ENCODE data around the gene RILPL1. TPM values are rescaled to one million over a fixed set of nuclear protein-coding genes. Genes with fewer than 3 reads are reported as not detected.

Gene RILPL1
- total RNA-seq, 2 experiments from 2014 or later, result 0.91 to 0.92 TPM

GRCh38 chr12:123449856-123450255 is 83.7 kb downstream of the RILPL1 start:
- Mint-ChIP-seq H3K4me3 (no peak overlapping the region), H3K27ac (no peak overlapping the region), H3K4me1 (ENCODE audit: low read depth) (peaks cover 31% of the 10 kb centered on the region), H3K36me3 (ENCODE audit: low read depth) (no peaks in the 10 kb centered on the region), H3K9me3 (ENCODE audit: insufficient read depth) (no peaks in the 10 kb centered on the region), H3K27me3 (ENCODE audit: low read depth) (no peaks in the 10 kb centered on the region)
- DNase-seq, result no peak
- ChIA-PET POLR2A (no interaction called here), CTCF (no interaction called here)
- ATAC-seq, result no peak

DNA sequence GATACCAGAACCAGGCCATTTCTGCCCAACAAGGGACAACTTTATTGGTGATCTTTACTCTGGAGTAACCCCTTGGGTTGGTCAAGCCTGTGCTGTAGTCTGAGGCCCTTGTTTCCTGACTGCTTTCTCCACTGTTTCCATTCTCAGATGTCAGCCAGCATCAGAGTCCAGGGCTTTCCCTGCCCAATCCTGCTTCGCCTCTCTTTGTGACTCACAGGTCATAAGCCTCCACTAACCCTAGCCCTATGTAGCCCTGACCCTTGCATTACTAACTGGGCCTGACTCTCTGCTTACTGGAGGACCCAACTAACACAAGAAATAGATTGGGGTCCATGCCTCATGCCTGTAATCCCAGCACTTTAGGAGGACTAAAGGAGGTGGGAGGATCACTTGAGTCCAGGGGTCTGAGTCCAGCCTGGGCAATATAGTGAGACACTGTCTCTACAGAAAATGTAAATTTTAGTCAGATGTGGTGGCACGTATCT is 84.2 kb downstream of the RILPL1 start:
- POLR2A ChIA-PET, result interaction anchor here (1.2 to 2.1 kb wide), 4 partner anchors 8 to 84 kb away, joined by 6 to 25 read pairs (median 8); partner anchors contain the start of genes KMT5A, SBNO1 and SNRNP35
- ATAC-seq, result no peak
- peaks cover 31% of the 10 kb centered on the region for H3K4me1 Mint-ChIP-seq (ENCODE audit: low read depth)
- no peaks in the 10 kb centered on the region for H3K36me3 Mint-ChIP-seq (ENCODE audit: low read depth)
- H3K27me3 Mint-ChIP-seq (ENCODE audit: low read depth), result no peaks in the 10 kb centered on the region
- H3K27ac Mint-ChIP-seq, result peak overlapping the region; percentile 40
- no peak for DNase-seq
- CTCF ChIA-PET, result interaction anchor here (1.7 kb wide), 1 partner anchor 9 kb away, joined by 5 read pairs; the partner anchor contains the start of gene SNRNP35
- peak overlapping the region; percentile 3 for H3K4me3 Mint-ChIP-seq
- no peaks in the 10 kb centered on the region for H3K9me3 Mint-ChIP-seq (ENCODE audit: insufficient read depth)

- POLR2A ChIA-PET, result no interaction called here
- CTCF ChIA-PET, result interaction anchor here (0.6 kb wide), 1 partner anchor 158 kb away, joined by 3 read pairs; no protein-coding TSS in a partner anchor
- DNase-seq (no peak), ATAC-seq (no peak)
- no peak overlapping the region for H3K4me3 Mint-ChIP-seq
- no peaks in the 10 kb centered on the region for H3K36me3 Mint-ChIP-seq (ENCODE audit: low read depth)
- no peaks in the 10 kb centered on the region for H3K9me3 Mint-ChIP-seq (ENCODE audit: insufficient read depth)
- no peak overlapping the region for H3K27ac Mint-ChIP-seq
- no peaks in the 10 kb centered on the region for H3K27me3 Mint-ChIP-seq (ENCODE audit: low read depth)
- peaks cover 31% of the 10 kb centered on the region for H3K4me1 Mint-ChIP-seq (ENCODE audit: low read depth)
These were observed 87.2 kb downstream of the RILPL1 start for GRCh38 chr12:123446333-123446713.

DNA sequence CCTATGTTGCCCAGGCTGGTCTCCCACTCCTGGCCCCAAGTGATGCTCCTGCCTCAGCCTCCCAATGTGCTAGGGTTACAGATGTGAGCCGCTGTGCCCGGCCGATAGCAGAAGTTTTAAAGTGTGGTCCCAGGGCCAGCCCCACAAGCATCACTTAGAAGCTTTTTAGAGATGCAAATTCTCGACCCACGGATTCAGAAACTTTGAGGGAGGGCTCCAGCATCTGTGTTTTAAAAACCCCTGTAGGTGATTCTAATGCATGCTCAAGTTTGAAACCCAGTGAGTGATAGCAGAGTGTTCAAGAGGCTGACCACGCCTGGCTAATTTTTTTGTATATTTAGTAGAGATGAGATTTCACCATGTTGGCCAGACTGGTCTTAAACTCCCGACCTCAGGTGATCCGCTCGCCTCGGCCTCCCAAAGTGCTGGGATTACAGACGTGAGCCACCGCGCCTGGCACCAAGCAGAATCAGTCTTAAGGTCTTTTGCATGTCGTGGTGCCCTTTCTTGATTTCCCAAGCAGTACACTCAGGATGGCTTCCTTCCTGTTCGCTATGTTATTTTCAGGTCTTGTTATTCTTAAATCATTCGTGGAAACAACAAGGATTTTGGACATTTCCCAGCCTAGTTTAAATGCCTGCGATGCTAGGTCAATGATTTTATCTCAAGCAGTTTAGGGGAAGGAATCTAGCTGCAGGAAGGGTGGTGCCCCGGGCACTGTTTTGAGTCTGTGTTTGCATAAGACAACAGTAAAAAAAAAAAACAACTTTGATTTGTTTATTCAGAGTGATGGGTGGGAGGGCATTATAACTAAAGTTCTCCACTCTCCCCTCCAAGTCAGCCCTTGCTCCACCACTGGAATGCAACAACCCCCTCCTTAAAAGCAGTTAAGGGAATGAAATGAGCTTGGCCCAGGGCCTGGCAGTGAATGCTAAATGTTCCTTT is 87.9 kb downstream of the RILPL1 start:
- ChIA-PET CTCF (interaction anchor here (0.6 kb wide), 1 partner anchor 159 kb away, joined by 3 read pairs; no protein-coding TSS in a partner anchor), POLR2A (no interaction called here)
- DNase-seq (no peak), ATAC-seq (no peak)
- H3K27me3 Mint-ChIP-seq (ENCODE audit: low read depth), result no peaks in the 10 kb centered on the region
- no peaks in the 10 kb centered on the region for H3K36me3 Mint-ChIP-seq (ENCODE audit: low read depth)
- H3K9me3 Mint-ChIP-seq (ENCODE audit: insufficient read depth), result no peaks in the 10 kb centered on the region
- peaks cover 30% of the 10 kb centered on the region for H3K4me1 Mint-ChIP-seq (ENCODE audit: low read depth)
- H3K4me3 Mint-ChIP-seq, result no peak overlapping the region
- no peak overlapping the region for H3K27ac Mint-ChIP-seq

DNA sequence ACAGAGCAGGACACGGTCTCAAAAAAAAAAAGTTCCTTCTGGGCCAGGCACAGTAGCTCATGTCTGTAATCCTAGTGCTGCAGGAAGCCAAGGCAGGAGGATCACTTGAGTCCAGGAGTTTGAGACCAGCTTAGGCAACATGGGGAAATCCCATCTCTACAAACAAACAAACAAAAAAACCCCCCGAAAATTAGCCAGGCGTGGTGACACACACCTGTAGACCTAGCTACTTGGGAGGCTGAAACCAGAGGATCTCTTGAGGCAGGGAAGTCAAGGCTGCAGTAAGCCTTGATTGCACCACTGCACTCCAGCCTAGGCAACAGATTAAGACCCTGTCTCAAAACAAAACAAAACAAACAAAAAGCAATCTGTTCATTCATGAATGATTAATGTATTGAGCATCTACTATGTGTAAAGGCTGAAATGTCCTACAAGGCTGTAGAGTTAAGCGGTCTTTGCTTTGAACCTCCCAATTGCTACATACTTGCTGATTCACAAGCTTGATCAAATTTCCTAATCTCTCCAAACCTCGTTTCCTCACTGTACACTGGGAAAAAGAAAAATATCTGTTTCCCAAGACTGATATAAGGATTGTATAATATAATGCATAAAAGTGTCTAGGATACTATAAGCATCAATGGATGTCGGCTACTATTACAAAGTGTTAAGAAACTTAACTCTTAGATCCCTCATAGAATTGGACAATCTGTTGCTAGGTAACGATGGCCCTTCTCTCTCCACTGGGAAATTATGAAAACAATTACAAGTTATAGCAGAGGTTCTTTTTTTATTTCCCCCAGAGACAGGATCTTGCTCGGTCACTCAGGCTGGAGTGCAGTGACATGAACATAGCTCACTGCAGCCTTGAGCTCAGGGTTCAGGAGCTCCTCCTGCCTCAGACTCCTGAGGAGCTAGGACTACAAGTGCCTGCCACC is 89.2 kb downstream of the RILPL1 start:
- Mint-ChIP-seq H3K36me3 (ENCODE audit: low read depth) (no peaks in the 10 kb centered on the region), H3K27ac (no peak overlapping the region), H3K4me3 (no peak overlapping the region), H3K4me1 (ENCODE audit: low read depth) (peaks cover 23% of the 10 kb centered on the region), H3K9me3 (ENCODE audit: insufficient read depth) (no peaks in the 10 kb centered on the region), H3K27me3 (ENCODE audit: low read depth) (no peaks in the 10 kb centered on the region)
- ATAC-seq (no peak), DNase-seq (no peak)
- ChIA-PET CTCF (no interaction called here), POLR2A (no interaction called here)

DNA sequence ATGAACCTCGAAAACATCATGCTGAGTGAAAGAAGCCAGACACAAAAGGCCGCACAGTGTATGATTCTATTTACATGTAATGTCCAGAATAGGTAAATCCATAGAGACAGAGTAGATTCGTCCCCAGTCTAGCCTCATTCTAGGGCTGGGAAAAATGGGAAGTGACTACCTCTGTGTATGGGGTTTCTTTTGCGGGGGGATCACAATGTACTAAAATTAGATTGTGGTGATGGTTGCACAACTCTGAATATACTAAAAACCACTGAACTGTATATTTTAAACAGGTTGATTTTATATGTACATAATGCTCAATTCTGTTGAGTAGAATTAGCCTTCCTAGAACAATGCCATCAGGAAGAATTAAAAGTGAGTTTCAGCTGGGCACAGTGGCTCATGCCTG is 90.7 kb downstream of the RILPL1 start:
- H3K27ac Mint-ChIP-seq, result no peak overlapping the region
- no peak for DNase-seq
- no peak for ATAC-seq
- CTCF ChIA-PET, result no interaction called here
- H3K4me1 Mint-ChIP-seq (ENCODE audit: low read depth), result peaks cover 9% of the 10 kb centered on the region
- POLR2A ChIA-PET, result no interaction called here
- no peak overlapping the region for H3K4me3 Mint-ChIP-seq
- H3K9me3 Mint-ChIP-seq (ENCODE audit: insufficient read depth), result no peaks in the 10 kb centered on the region
- H3K27me3 Mint-ChIP-seq (ENCODE audit: low read depth), result no peaks in the 10 kb centered on the region
- no peaks in the 10 kb centered on the region for H3K36me3 Mint-ChIP-seq (ENCODE audit: low read depth)

DNA sequence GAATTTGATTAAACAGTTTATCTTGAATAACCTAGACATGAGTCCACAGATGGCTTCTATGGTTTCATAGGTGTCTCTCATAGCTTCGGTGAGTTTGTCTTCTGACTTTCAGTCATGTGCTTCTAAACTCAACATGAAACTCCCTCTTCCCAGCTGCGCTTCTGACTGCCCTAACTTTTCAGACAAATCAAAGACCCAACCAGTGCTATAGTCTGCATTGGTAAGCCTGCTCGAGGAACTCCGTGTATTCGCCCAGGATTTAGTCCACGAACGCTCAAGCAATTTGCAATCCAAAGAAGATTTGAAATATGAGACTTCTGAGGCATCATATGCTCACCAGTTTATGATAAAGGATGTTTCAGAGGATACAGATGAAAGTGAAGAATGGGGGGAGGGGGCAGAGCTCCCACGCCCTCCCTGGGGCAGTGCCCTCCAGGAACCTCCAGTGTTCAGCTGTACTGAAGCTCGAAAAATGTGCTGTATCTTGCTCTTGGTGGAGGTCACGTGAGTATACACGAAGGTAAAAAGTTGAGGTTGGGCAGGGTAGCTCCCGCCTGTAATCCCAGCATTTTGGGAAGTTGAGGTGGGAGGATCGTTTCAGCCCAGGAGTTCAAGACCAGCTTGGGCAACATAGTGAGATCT is 91.9 kb downstream of the RILPL1 start:
- ChIA-PET POLR2A (interaction anchor here (0.5 kb wide), 1 partner anchor 79 kb away, joined by 3 read pairs; no protein-coding TSS in a partner anchor), CTCF (no interaction called here)
- H3K4me3 Mint-ChIP-seq, result no peak overlapping the region
- H3K27ac Mint-ChIP-seq, result no peak overlapping the region
- ATAC-seq (no peak), DNase-seq (no peak)
- no peaks in the 10 kb centered on the region for H3K9me3 Mint-ChIP-seq (ENCODE audit: insufficient read depth)
- H3K27me3 Mint-ChIP-seq (ENCODE audit: low read depth), result no peaks in the 10 kb centered on the region
- peaks cover 16% of the 10 kb centered on the region for H3K4me1 Mint-ChIP-seq (ENCODE audit: low read depth)
- no peaks in the 10 kb centered on the region for H3K36me3 Mint-ChIP-seq (ENCODE audit: low read depth)

DNA sequence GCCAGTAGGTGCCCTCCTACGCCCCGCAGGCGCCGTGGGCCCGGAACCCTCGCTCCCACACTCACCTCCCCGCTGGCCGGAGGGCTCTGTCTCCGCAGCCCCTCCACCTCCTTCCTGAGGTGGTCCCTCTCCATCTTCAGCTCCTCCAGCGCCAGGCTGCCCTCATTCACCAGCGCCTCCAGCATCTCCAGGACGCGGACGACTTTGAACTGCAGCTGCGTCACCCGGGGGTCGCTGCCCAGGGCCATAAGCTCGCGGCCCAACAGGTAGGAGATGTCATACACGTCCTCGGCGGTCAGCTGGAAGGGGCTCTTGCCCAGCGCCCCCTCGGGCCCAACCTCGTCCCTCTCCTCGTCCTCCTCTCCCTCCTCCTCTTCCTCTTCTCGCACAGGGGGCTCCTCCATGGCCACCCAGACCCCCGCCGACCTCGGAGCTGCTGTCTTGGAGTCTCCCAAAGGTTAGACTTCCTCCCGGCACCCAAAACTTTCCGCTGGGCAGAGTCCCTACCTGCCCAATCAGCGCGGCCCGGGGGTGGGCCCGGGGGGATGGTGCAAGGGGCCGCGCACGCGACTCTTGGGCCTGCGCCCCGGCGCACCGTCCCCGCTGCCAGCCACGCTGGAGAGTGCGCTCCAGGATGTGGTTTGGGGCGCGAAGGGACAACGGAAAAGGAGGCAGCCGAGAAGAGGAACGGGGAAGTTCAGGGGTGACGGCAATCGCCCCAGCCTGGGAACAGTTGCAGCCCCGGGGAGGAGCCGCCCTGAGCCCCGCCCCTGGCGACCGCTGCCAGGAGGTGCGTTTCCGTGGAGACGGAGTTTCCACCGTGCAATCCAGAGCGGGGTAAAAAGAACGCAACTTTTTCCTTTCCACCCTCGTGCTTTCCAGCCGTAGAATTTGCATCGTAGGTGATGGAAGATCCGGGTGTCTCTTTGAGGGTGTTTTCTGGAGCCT is 97.2 kb downstream of the RILPL1 start, which contains the start of gene RILPL2:
Gene RILPL2 (minus strand): TSS at position 668 of the 948 bp plus-strand sequence. CDS start 264 bp downstream, at position 404.
- Mint-ChIP-seq H3K36me3 (ENCODE audit: low read depth) (peaks cover 7% of the 10 kb centered on the region), H3K4me3 (peak within 1 kb of the TSS; percentile 96), H3K27ac (peak within 1 kb of the TSS; percentile 95), H3K27me3 (ENCODE audit: low read depth) (no peaks in the 10 kb centered on the region), H3K4me1 (ENCODE audit: low read depth) (peaks cover 42% of the 10 kb centered on the region), H3K9me3 (ENCODE audit: insufficient read depth) (no peaks in the 10 kb centered on the region)
- ChIA-PET POLR2A (interaction anchor here (0.6 to 1.7 kb wide), 5 partner anchors 9 to 52 kb away, joined by 3 to 6 read pairs (median 4); partner anchors contain the start of genes KMT5A and SNRNP35), CTCF (interaction anchor here (0.8 to 1.8 kb wide), 4 partner anchors 23 to 147 kb away, joined by 3 to 6 read pairs (median 3); no protein-coding TSS in a partner anchor)
- ATAC-seq, result peak; percentile 85
- DNase-seq, result peak; percentile 92

DNA sequence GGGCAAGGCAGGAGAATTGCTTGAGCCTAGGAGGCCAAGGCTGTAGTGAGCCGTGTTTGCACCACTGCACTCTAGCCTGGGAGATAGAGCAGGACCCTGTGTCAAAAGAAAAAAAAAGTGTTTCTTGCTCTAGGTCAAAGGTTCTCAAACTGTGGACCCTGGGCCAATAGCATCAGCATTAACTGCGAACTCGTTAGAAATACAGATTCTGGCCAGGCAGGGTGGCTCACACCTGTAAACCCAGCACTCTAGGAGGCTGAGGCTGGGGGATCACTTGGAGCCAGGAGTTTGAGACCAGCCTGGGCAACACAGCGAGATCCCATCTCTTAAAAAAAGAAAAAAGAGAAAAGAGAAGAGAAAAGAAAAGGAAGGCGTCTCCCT is 97.9 kb downstream of the RILPL1 start:
- POLR2A ChIA-PET, result interaction anchor here (0.6 to 1.7 kb wide), 5 partner anchors 8 to 51 kb away, joined by 3 to 6 read pairs (median 4); partner anchors contain the start of genes KMT5A and SNRNP35
- H3K36me3 Mint-ChIP-seq (ENCODE audit: low read depth), result peaks cover 14% of the 10 kb centered on the region

DNA sequence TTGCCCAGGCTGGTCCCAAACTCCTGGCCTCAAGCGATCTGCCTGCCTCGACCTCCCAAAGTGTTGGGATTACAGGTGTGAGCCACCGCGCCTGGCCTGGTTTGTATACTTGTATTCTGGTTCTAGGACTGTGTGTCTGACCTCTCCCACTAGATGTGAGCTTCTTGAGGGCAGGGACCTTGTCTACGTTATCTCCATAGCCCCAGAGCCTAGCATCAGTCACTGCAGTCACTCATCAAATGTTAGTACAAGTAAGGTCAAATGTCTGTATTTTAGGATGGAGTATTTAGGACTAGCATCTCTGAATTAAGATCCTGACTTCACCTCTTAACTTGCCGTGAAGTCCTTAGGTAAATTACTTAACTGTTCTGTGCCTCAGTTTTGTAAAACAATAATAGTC is 99.9 kb downstream of the RILPL1 start:
- H3K36me3 Mint-ChIP-seq (ENCODE audit: low read depth), result peaks cover 24% of the 10 kb centered on the region

More for the DNA sequence above, 97.9 kb downstream of the RILPL1 start:
- peak overlapping the region; percentile 95 for H3K27ac Mint-ChIP-seq
- H3K9me3 Mint-ChIP-seq (ENCODE audit: insufficient read depth), result no peaks in the 10 kb centered on the region
- peaks cover 45% of the 10 kb centered on the region for H3K4me1 Mint-ChIP-seq (ENCODE audit: low read depth)
- no peaks in the 10 kb centered on the region for H3K27me3 Mint-ChIP-seq (ENCODE audit: low read depth)
- CTCF ChIA-PET, result interaction anchor here (0.8 to 1.8 kb wide), 4 partner anchors 23 to 147 kb away, joined by 3 to 6 read pairs (median 3); no protein-coding TSS in a partner anchor
- ATAC-seq, result no peak
- peak overlapping the region; percentile 96 for H3K4me3 Mint-ChIP-seq
- DNase-seq, result no peak

More for the DNA sequence above, 99.9 kb downstream of the RILPL1 start:
- DNase-seq, result no peak
- Mint-ChIP-seq H3K27me3 (ENCODE audit: low read depth) (no peaks in the 10 kb centered on the region), H3K27ac (peak overlapping the region; percentile 78), H3K9me3 (ENCODE audit: insufficient read depth) (no peaks in the 10 kb centered on the region), H3K4me1 (ENCODE audit: low read depth) (peaks cover 51% of the 10 kb centered on the region), H3K4me3 (peak overlapping the region; percentile 57)
- ChIA-PET POLR2A (interaction anchor here (0.8 to 1.5 kb wide), 4 partner anchors 14 to 46 kb away, joined by 3 to 4 read pairs (median 3); partner anchors contain the start of gene SNRNP35), CTCF (interaction anchor here (0.6 to 1.2 kb wide), 3 partner anchors 15 to 72 kb away, joined by 3 to 4 read pairs (median 3); no protein-coding TSS in a partner anchor)
- no peak for ATAC-seq

All from activated CD8-positive, alpha-beta T cell treated with anti-CD3 and anti-CD28 coated beads, Interleukin-2, amount 10 ng/mL, durations not matched to agents 7 days and 5 days (primary cell).